Muscle layer of duodenum (tissue), 2 donors: ENCODE measurements around the gene NFE2L3.
"Not testable (repeated sequence)": the region's sequence is repeated elsewhere in the genome, so short reads cannot be mapped to it uniquely, and the experiment has no call there.

ENCODE experiments used
- H3K27ac ChIP-seq: one replicate; pipeline ENCODE4 v1.7.0; 2013; ENCODE audit warnings: mild to moderate bottlenecking, low read length
- H3K27me3 ChIP-seq: one replicate; pipeline ENCODE4 v1.7.0; 2013; ENCODE audit warnings: low read depth, mild to moderate bottlenecking, control low read depth, low read length
- H3K36me3 ChIP-seq, 2 donors: one replicate each; pipeline ENCODE4 v1.7.0; 2013; ENCODE audit warnings: low read length in 2 of 2, control low read depth in 1 of 2, mild to moderate bottlenecking in 1 of 2; ENCODE audit not compliant: insufficient read depth in 2 of 2, control insufficient read depth in 1 of 2
- H3K4me1 ChIP-seq, 2 donors: one replicate each; pipeline ENCODE4 v1.7.0; 2013; ENCODE audit warnings: low read length in 2 of 2, mild to moderate bottlenecking in 2 of 2, control low read depth in 1 of 2, moderate library complexity in 1 of 2; ENCODE audit not compliant: insufficient read depth in 2 of 2, control insufficient read depth in 1 of 2
- H3K4me3 ChIP-seq, 2 donors: one replicate each; pipeline ENCODE4 v1.7.0; 2013; ENCODE audit warnings: low read length in 2 of 2, low read depth in 1 of 2, mild to moderate bottlenecking in 1 of 2
- H3K9me3 ChIP-seq, 2 donors: one replicate each; pipeline ENCODE4 v1.7.0; 2013; ENCODE audit warnings: low read length in 2 of 2, control low read depth in 1 of 2, mild to moderate bottlenecking in 1 of 2; ENCODE audit not compliant: control insufficient read depth in 1 of 2
- donor health status: healthy.

Gene NFE2L3

DNA sequence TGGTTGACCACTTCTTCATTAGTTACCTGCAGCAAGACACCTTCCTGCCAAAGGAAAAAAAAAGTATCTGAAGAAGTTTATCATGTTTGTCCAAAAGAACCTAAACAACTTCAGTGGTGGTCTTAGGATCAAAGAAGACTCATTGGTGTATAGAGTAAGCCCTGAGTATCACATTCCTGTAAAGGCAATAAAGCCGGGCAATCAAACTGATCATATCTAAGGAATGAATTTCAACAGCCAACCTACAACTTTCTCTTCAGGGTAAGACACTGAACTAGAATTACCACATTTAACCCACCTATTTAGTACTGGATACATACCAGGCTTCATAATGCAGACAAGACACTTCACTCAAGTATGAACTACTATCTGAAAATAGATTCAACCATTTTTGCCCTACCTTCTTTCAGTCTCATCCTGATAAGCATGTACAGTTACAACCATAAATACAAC is 38.4 kb downstream of the NFE2L3 start:
- peaks cover 66 to 73% of the 10 kb centered on the region in 2 donors for H3K36me3 ChIP-seq
- peaks cover 22 to 35% of the 10 kb centered on the region in 2 donors for H3K4me1 ChIP-seq
- no peak overlapping the region for H3K27ac ChIP-seq
- H3K4me3 ChIP-seq, result no peak overlapping the region
- H3K27me3 ChIP-seq, result no peaks in the 10 kb centered on the region
- no peaks in the 10 kb centered on the region for H3K9me3 ChIP-seq

DNA sequence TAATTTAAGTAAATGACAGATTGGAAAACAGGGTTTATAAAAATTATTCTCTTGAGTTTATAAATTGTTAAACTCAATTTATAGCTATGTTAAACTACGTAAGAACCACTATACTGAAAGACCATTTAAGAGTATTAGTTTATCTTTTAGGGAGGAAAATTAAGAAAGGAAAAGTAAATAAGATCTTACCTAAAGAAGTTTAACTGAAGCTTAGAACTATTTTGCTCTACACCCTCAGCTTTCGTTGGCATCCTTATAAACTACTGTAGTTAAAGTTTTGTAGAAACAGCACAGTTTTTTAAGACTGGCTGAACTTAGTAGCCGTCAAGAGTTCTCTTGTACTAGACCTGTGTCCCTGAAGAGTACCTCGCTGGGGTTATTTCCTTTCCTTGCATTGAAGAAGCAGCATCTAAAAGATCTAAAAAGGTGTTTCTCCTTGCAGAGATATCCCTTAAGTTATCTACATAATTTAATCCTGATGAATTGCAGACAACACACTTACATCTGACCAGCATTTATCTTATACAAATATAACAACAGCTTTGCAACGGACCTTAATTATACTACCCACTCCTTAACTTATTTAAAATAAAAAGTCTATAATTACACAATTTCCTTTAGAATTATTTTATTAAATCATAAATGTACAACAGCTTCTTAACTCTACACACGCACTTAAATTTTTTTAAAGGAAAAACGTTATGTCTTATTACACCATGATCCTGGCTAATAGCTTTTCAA is 39.4 kb downstream of the NFE2L3 start:
- Histone ChIP-seq H3K4me1 (peaks cover 29 to 45% of the 10 kb centered on the region in 2 donors), H3K27ac (no peak overlapping the region), H3K27me3 (no peaks in the 10 kb centered on the region), H3K4me3 (no peak overlapping the region), H3K36me3 (peaks cover 75 to 83% of the 10 kb centered on the region in 2 donors), H3K9me3 (no peaks in the 10 kb centered on the region)

GRCh38 chr7:26191974-26192479 is 40.0 kb downstream of the NFE2L3 start:
- H3K4me1 ChIP-seq, result peaks cover 35 to 51% of the 10 kb centered on the region in 2 donors
- H3K27ac ChIP-seq, result no peak overlapping the region
- peaks cover 81 to 88% of the 10 kb centered on the region in 2 donors for H3K36me3 ChIP-seq
- no peaks in the 10 kb centered on the region for H3K9me3 ChIP-seq
- H3K4me3 ChIP-seq, result no peak overlapping the region
- H3K27me3 ChIP-seq, result no peaks in the 10 kb centered on the region

GRCh38 chr7:26192485-26193087 is 40.6 kb downstream of the NFE2L3 start:
- no peaks in the 10 kb centered on the region for H3K9me3 ChIP-seq
- no peak overlapping the region for H3K4me3 ChIP-seq
- peaks cover 87 to 89% of the 10 kb centered on the region in 2 donors for H3K36me3 ChIP-seq
- no peaks in the 10 kb centered on the region for H3K27me3 ChIP-seq
- peaks cover 41 to 57% of the 10 kb centered on the region in 2 donors for H3K4me1 ChIP-seq
- H3K27ac ChIP-seq, result no peak overlapping the region

GRCh38 chr7:26193432-26194207 is 41.6 kb downstream of the NFE2L3 start:
- peaks cover 79 to 83% of the 10 kb centered on the region in 2 donors for H3K36me3 ChIP-seq
- H3K27me3 ChIP-seq, result no peaks in the 10 kb centered on the region
- H3K9me3 ChIP-seq, result no peaks in the 10 kb centered on the region
- peaks cover 42 to 59% of the 10 kb centered on the region in 2 donors for H3K4me1 ChIP-seq
- no peak overlapping the region for H3K4me3 ChIP-seq
- peak overlapping the region; percentile 16 for H3K27ac ChIP-seq

- H3K9me3 ChIP-seq, H3K27me3 ChIP-seq, H3K27ac ChIP-seq, H3K4me3 ChIP-seq: not testable (repeated sequence)
- H3K4me1 ChIP-seq, result peaks cover 42 to 59% of the 10 kb centered on the region in 2 donors
- peaks cover 67 to 84% of the 10 kb centered on the region in 2 donors for H3K36me3 ChIP-seq
Observed at GRCh38 chr7:26194764-26195163, 42.8 kb downstream of the NFE2L3 start.

DNA sequence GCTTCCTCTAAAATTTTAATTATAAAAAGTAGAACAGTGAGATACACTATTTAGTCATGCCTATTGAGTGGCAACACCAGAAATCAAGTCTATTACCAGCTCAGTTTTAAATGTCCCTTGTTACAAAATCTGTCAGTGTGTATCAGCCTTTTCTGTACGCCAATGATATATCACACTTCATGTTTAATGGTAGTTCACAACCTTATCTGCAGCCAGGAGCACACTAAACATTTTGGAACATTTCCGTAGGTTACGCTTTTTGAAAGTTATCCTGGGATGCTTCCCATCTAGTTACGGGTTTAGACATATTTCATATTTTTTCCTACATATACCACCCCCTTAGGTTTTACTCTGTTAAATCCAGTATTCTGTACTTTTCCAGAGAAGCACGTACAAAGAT is 43.2 kb downstream of the NFE2L3 start:
- Histone ChIP-seq H3K4me3 (peak overlapping the region in 1 of 2 donors; percentile 27), H3K4me1 (peaks cover 42 to 59% of the 10 kb centered on the region in 2 donors), H3K36me3 (peaks cover 63 to 82% of the 10 kb centered on the region in 2 donors), H3K9me3 (no peaks in the 10 kb centered on the region), H3K27me3 (no peaks in the 10 kb centered on the region), H3K27ac (no peak overlapping the region)

GRCh38 chr7:26195867-26196657 is 44.1 kb downstream of the NFE2L3 start:
- Histone ChIP-seq H3K27me3 (no peaks in the 10 kb centered on the region), H3K4me1 (peaks cover 42 to 59% of the 10 kb centered on the region in 2 donors), H3K27ac (peak overlapping the region; percentile 36), H3K9me3 (no peaks in the 10 kb centered on the region), H3K36me3 (peaks cover 54 to 73% of the 10 kb centered on the region in 2 donors), H3K4me3 (peak overlapping the region; percentile 40 to 58)

- H3K4me1 ChIP-seq, result peaks cover 36 to 53% of the 10 kb centered on the region in 2 donors
- H3K9me3 ChIP-seq, result no peaks in the 10 kb centered on the region
- no peaks in the 10 kb centered on the region for H3K27me3 ChIP-seq
- H3K36me3 ChIP-seq, result peaks cover 41 to 60% of the 10 kb centered on the region in 2 donors
- H3K27ac ChIP-seq, result peak overlapping the region; percentile 100
- H3K4me3 ChIP-seq, result peak overlapping the region; percentile 96 to 98
Observed at GRCh38 chr7:26197153-26198115, 45.4 kb downstream of the NFE2L3 start.
